HCT116 (cell line): ENCODE measurements around the gene MYO16.

Experiments used
- EGR1 ChIP-seq: IDR thresholded peaks from 2 replicates; pipeline ENCODE4 v1.6.1; 2012; ENCODE audit warnings: low read depth
- EZH2 ChIP-seq: fragments of 200-600 bp; sonication (generic); IDR thresholded peaks from 2 replicates; pipeline ENCODE4 v1.6.1; 2017; ENCODE audit warnings: antibody characterized with exemption, mixed run types
- SP1 ChIP-seq: IDR thresholded peaks from 2 replicates; pipeline ENCODE4 v1.6.1; 2012; ENCODE audit warnings: low read depth
- ZFX ChIP-seq: fragments of 450-650 bp; IDR thresholded peaks from 2 replicates; pipeline ENCODE4 v1.6.1; 2017
- TF ChIP-seq, protein P1 (sequence below): IDR thresholded peaks from 2 replicates; pipeline ENCODE4 v1.6.1; 2012; ENCODE audit warnings: low read depth
- TF ChIP-seq, protein P2 (sequence below), 3 experiments: fragments of 200-600 bp in 1 of 3; sonication (generic) in 1 of 3; IDR thresholded peaks in 2 of 3; conservative IDR thresholded peaks in 1 of 3; 2 replicates each; pipeline ENCODE4 v1.5.1; 2012 to 2017; ENCODE audit warnings: low read depth in 2 of 3, low read length in 2 of 3, antibody characterized with exemption in 1 of 3, borderline replicate concordance in 1 of 3, control low read depth in 1 of 3, mild to moderate bottlenecking in 1 of 3, mixed read lengths in 1 of 3, mixed run types in 1 of 3, moderate library complexity in 1 of 3; ENCODE audit not compliant: insufficient read depth in 1 of 3

DNA sequence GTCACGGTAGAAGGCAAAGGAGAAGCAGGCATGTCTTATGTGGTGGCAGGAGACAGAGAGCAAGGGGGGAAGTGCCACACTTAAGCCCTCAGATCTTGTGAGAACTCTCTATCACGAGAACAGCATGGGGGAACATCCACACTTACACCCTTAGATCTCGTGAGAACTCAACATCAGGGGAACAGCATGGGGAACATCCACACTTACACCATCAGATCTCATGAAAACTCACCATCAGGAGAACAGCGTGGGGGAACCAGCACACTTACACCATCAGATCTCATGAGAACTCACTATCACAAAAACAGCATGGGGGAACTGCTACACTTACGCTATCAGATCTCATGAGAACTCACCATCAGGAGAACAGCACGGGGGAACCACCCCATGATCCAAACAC lies 445.0 kb downstream of the MYO16 start:
- TF ChIP-seq EGR1, result no peak
- TF ChIP-seq EZH2, result no peak
- TF ChIP-seq ZFX, result no peak
- TF ChIP-seq, protein P1, sequence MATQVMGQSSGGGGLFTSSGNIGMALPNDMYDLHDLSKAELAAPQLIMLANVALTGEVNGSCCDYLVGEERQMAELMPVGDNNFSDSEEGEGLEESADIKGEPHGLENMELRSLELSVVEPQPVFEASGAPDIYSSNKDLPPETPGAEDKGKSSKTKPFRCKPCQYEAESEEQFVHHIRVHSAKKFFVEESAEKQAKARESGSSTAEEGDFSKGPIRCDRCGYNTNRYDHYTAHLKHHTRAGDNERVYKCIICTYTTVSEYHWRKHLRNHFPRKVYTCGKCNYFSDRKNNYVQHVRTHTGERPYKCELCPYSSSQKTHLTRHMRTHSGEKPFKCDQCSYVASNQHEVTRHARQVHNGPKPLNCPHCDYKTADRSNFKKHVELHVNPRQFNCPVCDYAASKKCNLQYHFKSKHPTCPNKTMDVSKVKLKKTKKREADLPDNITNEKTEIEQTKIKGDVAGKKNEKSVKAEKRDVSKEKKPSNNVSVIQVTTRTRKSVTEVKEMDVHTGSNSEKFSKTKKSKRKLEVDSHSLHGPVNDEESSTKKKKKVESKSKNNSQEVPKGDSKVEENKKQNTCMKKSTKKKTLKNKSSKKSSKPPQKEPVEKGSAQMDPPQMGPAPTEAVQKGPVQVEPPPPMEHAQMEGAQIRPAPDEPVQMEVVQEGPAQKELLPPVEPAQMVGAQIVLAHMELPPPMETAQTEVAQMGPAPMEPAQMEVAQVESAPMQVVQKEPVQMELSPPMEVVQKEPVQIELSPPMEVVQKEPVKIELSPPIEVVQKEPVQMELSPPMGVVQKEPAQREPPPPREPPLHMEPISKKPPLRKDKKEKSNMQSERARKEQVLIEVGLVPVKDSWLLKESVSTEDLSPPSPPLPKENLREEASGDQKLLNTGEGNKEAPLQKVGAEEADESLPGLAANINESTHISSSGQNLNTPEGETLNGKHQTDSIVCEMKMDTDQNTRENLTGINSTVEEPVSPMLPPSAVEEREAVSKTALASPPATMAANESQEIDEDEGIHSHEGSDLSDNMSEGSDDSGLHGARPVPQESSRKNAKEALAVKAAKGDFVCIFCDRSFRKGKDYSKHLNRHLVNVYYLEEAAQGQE, result no peak
- TF ChIP-seq, protein P2, sequence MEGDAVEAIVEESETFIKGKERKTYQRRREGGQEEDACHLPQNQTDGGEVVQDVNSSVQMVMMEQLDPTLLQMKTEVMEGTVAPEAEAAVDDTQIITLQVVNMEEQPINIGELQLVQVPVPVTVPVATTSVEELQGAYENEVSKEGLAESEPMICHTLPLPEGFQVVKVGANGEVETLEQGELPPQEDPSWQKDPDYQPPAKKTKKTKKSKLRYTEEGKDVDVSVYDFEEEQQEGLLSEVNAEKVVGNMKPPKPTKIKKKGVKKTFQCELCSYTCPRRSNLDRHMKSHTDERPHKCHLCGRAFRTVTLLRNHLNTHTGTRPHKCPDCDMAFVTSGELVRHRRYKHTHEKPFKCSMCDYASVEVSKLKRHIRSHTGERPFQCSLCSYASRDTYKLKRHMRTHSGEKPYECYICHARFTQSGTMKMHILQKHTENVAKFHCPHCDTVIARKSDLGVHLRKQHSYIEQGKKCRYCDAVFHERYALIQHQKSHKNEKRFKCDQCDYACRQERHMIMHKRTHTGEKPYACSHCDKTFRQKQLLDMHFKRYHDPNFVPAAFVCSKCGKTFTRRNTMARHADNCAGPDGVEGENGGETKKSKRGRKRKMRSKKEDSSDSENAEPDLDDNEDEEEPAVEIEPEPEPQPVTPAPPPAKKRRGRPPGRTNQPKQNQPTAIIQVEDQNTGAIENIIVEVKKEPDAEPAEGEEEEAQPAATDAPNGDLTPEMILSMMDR (IDR thresholded peaks at IDR 0.05 in 2 of 3, conservative IDR thresholded peaks at IDR 0.05 in 1 of 3; ENCODE audit: borderline replicate concordance in 1 of 3, insufficient read depth in 1 of 3, low read depth in 2 of 3, low read length in 2 of 3), result no peak
- TF ChIP-seq SP1, result no peak
